Right kidney (tissue), 1 donor: ENCODE measurements around the gene CDT1.
"Not testable (repeated sequence)": the region's sequence is repeated elsewhere in the genome, so short reads cannot be mapped to it uniquely, and the experiment has no call there.

ENCODE experiments used
- DNase-seq: peaks from one replicate; pipeline ENCODE4 v3.0.0-alpha.2; 2016

The CDT1 gene

GRCh38 chr16:88816736-88817535, 13.3 kb downstream of the CDT1 start:
- no peak for DNase-seq

GRCh38 chr16:88817785-88818574, 14.4 kb downstream of the CDT1 start:
- peak; percentile 40 for DNase-seq

GRCh38 chr16:88818575-88818874, 14.9 kb downstream of the CDT1 start:
- DNase-seq: no peak

GRCh38 chr16:88819126-88819525, 15.5 kb downstream of the CDT1 start:
- no peak for DNase-seq

- no peak for DNase-seq
Observed at GRCh38 chr16:88820385-88821025, 16.9 kb downstream of the CDT1 start.

- no peak for DNase-seq
Observed at GRCh38 chr16:88821168-88821850, 17.7 kb downstream of the CDT1 start.

GRCh38 chr16:88822281-88823040, 18.9 kb downstream of the CDT1 start:
- DNase-seq: no peak

- DNase-seq: not testable (repeated sequence)
Observed at GRCh38 chr16:88823646-88824045, 20.1 kb downstream of the CDT1 start.

GRCh38 chr16:88824256-88825077, 20.9 kb downstream of the CDT1 start:
- no peak for DNase-seq

- DNase-seq: no peak
Observed at GRCh38 chr16:88825146-88825545, 21.6 kb downstream of the CDT1 start.

DNA sequence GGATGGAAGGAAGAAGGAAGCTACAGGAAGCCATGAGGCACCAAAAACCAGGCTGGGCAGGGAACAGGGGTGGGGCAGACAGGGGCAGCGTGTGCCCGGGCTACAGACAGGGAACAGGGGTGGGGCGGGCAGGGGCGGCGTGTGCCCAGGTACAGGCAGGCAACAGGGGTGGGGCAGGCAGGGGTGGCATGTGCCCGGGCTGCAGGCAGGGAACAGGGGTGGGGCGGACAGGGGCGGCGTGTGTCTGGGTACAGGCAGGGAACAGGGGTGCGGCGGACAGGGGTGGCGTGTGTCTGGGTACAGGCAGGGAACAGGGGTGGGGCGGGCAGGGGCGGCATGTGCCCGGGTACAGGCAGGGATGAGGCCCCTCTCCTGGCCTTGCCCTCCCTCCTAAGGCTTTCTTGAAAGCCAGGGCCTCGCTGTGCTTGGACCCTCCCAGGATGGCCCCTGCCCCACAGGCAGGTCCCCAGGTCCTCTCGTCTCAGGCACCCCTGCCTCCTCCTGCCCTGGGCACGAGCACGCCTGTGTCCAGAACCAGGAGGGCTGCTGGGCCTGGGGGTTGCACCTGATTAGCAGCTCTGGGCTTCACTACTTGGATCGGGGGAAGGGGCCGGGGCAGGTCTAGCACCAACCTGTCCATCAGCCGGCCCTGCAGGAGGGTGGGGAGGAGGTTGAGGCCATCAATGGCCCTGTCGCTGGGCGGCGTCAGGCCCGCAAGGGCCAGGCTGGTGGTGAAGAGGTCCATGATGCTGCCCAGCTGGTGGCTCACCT, 22.7 kb downstream of the CDT1 start:
- DNase-seq: no peak

- DNase-seq: no peak
Observed at GRCh38 chr16:88827727-88828126, 24.1 kb downstream of the CDT1 start.

DNA sequence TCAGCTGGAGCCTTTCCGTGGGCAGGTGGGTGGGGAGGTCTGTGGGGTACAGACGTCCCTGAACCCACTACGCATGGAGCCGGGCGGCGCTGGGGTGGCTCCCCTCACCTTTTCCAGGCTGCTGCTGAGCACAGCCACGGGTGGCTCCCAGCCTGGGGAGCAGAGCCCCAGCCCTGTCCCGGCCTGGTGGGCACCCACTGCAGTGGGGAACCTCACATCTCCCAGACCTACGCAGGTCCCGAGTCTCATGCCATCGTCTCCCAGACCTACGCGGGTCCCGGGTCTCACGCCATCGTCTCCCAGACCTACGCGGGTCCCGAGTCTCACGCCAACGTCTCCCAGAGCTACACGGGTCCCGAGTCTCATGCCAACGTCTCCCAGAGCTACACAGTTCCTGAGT, 25.1 kb downstream of the CDT1 start:
- DNase-seq: no peak

- peak; percentile 42 for DNase-seq
Observed at GRCh38 chr16:88830258-88830657, 26.7 kb downstream of the CDT1 start.

DNA sequence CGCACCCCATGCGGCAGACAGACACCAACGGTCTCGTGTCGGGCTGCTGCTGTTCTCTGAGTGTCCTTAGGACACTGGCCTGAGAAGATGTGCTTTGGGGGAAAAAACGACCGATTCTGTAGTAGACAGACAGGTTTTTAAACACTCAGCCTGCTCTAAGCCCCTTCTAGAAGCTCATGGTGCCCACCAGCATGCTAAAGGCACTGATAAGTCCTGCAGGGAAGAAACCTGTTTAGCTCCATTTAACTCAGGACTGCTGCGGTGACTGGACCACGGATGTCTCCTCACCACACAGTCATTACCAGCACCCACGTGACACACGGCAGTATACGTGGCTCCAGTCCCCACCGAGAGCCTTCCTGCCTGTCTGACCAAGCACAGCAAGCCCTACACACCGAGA, 27.2 kb downstream of the CDT1 start:
- DNase-seq: no peak

GRCh38 chr16:88831838-88832237, 28.2 kb downstream of the CDT1 start:
- no peak for DNase-seq

DNA sequence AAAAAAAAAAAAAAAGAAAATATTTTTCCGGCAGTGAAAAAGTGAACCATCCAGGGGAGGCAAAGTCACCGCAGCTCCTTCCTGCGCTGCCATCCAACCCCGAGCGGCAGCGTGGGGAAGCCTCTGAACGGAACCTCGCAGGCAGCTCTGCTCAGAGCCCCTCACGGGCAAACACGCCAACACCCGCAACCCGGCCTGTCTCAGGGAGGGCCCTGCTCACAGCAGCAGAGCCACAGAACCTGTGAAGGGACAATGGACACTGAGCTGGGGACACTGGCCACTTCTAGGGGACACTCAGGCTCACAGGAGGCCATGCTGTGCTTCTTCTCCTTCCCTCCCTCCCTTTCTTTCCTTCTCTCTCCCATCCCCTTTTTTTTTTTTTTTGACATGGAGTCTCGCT, 29.5 kb downstream of the CDT1 start:
- DNase-seq: no peak

DNA sequence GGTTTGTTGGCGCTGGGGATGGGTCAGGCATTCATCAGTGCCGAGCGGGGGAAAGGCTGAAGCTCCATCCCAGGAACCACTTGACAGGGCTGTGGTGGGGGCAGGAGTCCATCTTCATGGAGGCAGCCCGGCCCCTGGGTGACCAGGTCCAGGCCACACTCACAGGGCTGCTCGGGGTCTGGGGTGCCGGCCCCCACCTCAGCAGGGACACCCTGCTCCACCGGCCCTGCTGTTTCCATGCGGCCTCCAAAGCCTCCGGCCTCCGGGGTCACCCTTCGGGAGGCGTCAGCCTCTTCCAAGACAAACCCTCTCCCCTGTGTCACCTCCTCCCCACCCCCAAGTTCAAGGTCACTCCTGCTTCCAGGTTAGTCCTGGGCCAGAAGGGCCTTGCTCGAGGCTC, 31.1 kb downstream of the CDT1 start:
- DNase-seq: no peak

DNA sequence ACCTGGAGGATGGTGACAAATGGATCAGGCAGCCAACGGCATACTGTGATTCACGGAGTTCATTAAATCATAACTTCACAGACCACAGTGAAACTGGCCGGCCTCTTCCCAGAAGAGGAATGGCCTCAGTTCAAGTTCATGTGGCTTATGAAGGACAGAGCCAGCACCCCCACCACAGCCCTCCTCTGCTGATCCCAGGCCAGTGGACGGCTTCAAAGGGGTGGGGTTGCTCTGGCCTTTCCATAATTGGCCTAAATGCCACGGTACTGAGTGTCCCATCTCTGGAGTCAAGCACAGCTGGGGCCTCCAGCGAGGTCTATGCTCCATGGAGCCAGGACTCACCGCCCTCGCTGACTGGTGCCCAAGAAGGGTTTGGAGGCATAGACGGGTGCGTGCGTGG, 31.8 kb downstream of the CDT1 start:
- DNase-seq: no peak

DNA sequence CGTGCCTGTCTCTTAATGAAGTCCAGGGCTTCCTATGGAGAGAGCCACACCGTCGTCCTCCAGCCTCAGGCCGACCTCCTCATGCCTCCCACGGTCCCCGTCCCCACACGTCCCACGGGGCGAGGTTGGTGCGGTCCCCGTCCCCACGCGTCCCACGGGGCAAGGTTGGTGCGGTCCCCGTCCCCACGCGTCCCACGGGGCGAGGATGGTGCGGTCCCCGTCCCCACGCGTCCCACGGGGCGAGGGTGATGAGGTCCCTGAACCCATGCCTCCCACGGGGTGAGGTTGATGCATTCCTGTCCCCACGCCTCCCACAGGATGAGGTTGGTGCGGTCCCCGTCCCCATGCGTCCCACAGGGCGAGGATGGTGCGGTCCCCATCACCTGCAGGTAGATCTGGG, 32.2 kb downstream of the CDT1 start:
- no peak for DNase-seq
